ENCODE data around the gene ARPP21.

GRCh38 chr3:35646081-35646480, 6.8 kb downstream of the ARPP21 start:
- TF ChIP-seq GATA2 (IDR thresholded peaks at IDR 0.05; ENCODE audit: low read depth, low read length) (no peak), GATA3 (IDR thresholded peaks at IDR 0.05; ENCODE audit: low read depth, low read length) (no peak)
